Ishikawa (cell line): ENCODE results near the gene SLC7A6.

ENCODE experiments used
- CEBPB ChIP-seq: IDR thresholded peaks from 2 replicates; pipeline ENCODE4 v1.6.1; 2012
- CREB1 ChIP-seq: IDR thresholded peaks from 2 replicates; pipeline ENCODE4 v1.6.1; 2012; ENCODE audit warnings: low read depth
- EP300 ChIP-seq: IDR thresholded peaks from 2 replicates; pipeline ENCODE4 v1.6.1; 2012; ENCODE audit warnings: borderline replicate concordance
- REST ChIP-seq: IDR thresholded peaks from 2 replicates; pipeline ENCODE4 v1.6.1; 2012; ENCODE audit warnings: low read depth, mild to moderate bottlenecking
- TAF1 ChIP-seq: IDR thresholded peaks from 2 replicates; pipeline ENCODE4 v1.6.1; 2012; ENCODE audit warnings: low read depth, mild to moderate bottlenecking
- ZBTB7A ChIP-seq: IDR thresholded peaks from 2 replicates; pipeline ENCODE4 v1.6.1; 2012; ENCODE audit warnings: low read depth

- no peak for TF ChIP-seq TAF1
- TF ChIP-seq REST, result no peak
- no peak for TF ChIP-seq CREB1
- TF ChIP-seq CEBPB, result no peak
- no peak for TF ChIP-seq ZBTB7A
- TF ChIP-seq EP300, result no peak
These were observed 21.1 kb upstream of the SLC7A6 start for GRCh38 chr16:68242926-68243858.
